Measurements from ENCODE around the gene ITK. TPM values are rescaled to one million over a fixed set of nuclear protein-coding genes. Genes with fewer than 3 reads are reported as not detected.

Gene ITK
- total RNA-seq, 1 donor from 2014 or later: 295 TPM

DNA sequence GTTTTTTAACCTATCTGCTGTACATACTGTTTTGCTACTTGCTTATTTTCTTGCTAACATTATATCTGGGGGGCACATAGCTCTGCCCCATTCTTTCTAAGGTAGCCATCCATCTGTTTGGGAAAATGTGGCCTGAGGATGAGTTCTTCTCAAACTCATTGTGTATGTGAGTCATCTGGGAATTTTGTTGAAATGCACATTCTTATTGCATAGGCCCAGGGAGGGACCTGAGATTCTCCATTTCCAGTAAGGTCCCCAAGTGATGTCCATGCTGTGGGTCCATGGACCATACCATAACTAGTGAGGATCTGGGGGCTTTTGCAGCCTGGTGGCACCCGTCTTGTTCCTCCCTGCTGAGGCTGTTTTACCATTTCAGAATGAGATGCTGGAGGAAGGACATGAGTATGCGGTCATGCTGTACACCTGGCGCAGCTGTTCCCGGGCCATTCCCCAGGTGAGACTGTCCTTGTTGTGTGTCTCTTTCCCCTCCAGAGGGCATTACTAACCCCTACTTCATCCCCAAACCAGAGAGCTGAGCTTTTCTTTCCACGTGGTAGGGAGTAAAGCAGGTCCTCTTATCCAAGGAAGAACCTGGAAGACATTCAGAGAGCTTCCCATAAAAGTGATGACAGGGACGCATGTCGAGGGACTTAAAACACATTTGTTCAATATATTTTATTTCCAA is 113.9 kb downstream of the ITK start:
- intact Hi-C loops (cut with micrococcal nuclease): no loop called here

DNA sequence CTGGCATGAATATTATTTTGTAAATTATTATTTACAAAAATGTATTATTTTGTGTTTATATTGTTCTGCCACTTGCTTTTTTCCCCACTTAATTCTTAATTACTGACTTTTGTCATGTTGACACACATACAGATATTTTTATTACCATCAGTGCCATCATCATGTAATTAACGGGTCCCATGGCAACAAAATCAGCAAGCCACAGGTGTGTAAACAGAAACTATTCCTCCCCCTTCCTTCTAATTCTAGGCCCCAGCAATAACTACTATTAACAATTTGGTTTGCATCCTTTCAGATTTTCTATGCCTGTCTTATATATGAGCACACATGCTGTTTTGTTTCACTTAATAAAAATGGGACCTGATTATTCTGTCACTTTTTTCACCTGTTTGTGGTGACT is 114.6 kb downstream of the ITK start:
- intact Hi-C loops (cut with micrococcal nuclease): no loop called here

- intact Hi-C loops (cut with micrococcal nuclease): no loop called here
Observed at GRCh38 chr5:157300564-157300963, 119.9 kb downstream of the ITK start.

DNA sequence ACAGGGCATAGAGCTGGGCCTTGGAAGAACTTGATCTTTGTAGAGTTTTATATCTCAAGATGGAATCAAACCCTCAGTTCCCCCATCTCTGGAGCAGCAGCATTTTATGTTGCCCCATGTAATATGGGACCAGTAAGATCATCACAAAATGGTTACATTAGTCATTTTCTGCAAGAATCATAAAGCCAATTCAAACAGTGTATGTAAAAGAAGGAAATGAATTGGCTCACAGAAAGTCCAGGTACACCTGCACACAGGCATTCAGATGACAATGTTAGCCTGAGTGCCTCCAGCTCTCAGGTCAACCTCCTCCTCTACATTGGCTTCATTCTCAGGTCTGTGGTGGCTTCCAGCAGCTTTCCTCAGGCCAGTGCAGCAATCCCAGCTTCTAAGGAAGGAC is 120.4 kb downstream of the ITK start:
- intact Hi-C loops (cut with micrococcal nuclease): no loop called here

DNA sequence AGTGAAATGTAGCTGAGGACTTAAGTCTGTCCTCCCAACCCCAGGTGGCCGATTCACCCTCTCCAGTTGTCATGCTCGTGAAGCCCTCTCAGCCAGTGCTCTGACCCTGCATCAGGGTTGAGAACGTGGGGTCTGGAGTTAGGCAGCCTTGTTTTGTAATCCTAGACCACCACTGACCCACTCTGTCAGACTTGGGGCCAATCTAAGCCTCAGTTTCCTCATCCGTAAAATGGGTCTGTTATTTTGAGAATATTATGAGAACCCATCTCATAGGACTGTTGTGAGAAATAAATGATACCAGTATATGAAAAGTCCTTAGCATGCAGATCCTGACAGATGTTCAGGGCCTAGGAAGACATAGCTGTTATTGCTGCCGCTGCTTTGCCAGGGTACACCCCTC is 122.4 kb downstream of the ITK start:
- intact Hi-C loops (cut with micrococcal nuclease): no loop called here

DNA sequence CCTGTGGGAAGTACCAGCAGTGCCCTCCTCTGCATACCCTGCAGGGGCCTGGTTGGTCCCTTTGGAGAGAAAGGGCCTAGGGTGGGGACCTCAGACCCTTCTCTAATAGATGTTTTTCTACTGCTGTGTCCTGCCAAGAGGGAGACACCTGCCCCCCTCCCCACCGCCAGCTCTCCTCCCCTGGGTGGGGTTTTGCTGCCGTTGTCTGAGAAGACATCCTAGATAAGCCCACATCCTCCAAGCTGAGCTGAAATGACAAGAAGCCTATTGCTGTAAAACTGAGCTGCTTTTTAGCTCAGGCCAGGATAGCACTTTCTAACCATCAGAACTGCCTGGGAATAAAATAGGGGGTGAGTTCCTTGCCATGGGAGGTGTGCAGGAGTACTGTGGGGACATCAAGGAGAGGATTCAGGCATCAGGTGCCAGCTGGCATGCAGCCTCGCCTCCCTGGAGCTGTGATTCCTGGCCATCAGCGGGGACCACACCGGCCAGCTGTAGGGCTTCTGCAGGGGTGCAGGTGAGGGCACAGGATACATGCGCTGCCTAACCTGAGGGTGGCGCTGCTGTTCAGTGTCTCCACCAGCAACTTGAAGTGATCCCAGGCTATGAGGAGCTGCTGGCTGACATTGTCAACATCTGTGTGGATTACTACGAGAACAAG is 123.2 kb downstream of the ITK start:
- intact Hi-C loops (cut with micrococcal nuclease): loop anchor here (1.0 kb wide), 2 partner anchors 9 to 31 kb away; no protein-coding TSS in a partner anchor

Other genes with a start within 250 kb of the ITK start
- 28.1 and 31.5 TPM in 2 replicates for gene TIMD4, start 217.6 kb upstream of the ITK start, total RNA-seq
- 9.3 and 10.2 TPM in 2 replicates for gene HAVCR1, start 121.7 kb upstream of the ITK start, total RNA-seq
- 215 and 218 TPM in 2 replicates for gene HAVCR2, start 71.8 kb upstream of the ITK start, total RNA-seq
- gene MED7, start 38.0 kb upstream of the ITK start, total RNA-seq: 13.2 and 15.0 TPM in 2 replicates
- gene GARIN3, start 14.6 kb upstream of the ITK start, total RNA-seq: not detected in 2 replicates
- gene CYFIP2, start 85.3 kb downstream of the ITK start, total RNA-seq: 371 and 392 TPM in 2 replicates